ENCODE data around the gene CARD10.

- TF ChIP-seq RXRA (IDR thresholded peaks at IDR 0.05; ENCODE audit: borderline replicate concordance, low read depth): no peak
- TF ChIP-seq TAF1 (IDR thresholded peaks at IDR 0.05; ENCODE audit: borderline replicate concordance, low read depth, low read length): no peak
- no peak for TF ChIP-seq CHD2 (IDR thresholded peaks at IDR 0.05; ENCODE audit: low read length, partially characterized antibody)
- TF ChIP-seq, protein P1, sequence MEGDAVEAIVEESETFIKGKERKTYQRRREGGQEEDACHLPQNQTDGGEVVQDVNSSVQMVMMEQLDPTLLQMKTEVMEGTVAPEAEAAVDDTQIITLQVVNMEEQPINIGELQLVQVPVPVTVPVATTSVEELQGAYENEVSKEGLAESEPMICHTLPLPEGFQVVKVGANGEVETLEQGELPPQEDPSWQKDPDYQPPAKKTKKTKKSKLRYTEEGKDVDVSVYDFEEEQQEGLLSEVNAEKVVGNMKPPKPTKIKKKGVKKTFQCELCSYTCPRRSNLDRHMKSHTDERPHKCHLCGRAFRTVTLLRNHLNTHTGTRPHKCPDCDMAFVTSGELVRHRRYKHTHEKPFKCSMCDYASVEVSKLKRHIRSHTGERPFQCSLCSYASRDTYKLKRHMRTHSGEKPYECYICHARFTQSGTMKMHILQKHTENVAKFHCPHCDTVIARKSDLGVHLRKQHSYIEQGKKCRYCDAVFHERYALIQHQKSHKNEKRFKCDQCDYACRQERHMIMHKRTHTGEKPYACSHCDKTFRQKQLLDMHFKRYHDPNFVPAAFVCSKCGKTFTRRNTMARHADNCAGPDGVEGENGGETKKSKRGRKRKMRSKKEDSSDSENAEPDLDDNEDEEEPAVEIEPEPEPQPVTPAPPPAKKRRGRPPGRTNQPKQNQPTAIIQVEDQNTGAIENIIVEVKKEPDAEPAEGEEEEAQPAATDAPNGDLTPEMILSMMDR (IDR thresholded peaks at IDR 0.05): peak; percentile 40
- no peak for TF ChIP-seq EP300 (IDR thresholded peaks at IDR 0.05; ENCODE audit: borderline replicate concordance in 1 of 2, low read depth in 1 of 2, low read length in 1 of 2)
Observed at GRCh38 chr22:37498289-37498909, 20.8 kb downstream of the CARD10 start.

Data from SK-N-SH (cell line).